ENCODE data around the gene TAMALIN. TPM values are rescaled to one million over a fixed set of nuclear protein-coding genes. Genes with fewer than 3 reads are reported as not detected.
A peak's percentile ranks its signal among the peaks of the same experiment; 100 is the strongest.

Gene TAMALIN
- total RNA-seq, 3 donors from 2014 or later (not counting 1 experiment from before 2014, with no cell fraction given), result 403 to 663 (median 424) TPM

DNA sequence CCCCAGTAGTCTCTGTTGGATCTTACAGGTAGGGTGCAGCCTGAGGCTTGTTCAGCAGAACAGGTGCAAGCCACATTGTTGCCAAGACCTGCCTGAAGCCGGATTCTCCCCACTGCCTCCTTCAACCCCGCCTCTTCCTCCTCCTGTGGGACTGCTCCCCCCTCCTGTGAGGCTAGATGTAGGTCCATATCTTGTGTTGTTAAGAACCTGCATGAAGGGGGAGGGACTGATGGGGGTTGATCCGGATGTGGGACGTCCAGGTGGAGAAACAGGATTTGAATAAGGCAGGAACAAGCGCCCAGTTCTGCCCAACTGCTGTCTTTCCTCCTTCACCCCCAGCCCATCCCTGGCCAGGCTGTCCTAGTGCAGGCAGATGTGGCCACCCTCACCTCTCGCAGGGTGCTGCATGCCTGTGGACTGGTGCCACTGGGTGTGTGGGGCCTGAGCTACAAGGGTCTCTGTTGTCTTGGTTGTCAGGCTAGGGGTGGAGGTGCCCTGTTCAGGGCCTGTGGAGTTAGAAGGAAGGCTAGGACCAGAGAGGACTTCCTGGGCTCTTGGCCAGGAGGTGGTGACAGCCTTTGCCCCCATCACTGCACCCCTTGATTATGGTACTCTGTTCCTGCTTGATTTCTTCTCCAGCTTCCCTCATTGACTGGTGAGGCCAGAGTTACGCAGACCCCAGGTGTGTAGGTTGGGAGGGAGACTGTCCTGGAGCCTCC lies 45.9 kb downstream of the TAMALIN start:
- Histone ChIP-seq H3K9me3 (ENCODE audit: control insufficient read depth, insufficient read depth, low read length) (no peaks in the 10 kb centered on the region), H3K4me3 (ENCODE audit: low read length) (no peak overlapping the region), H3K27ac (ENCODE audit: low read length) (peak overlapping the region; percentile 85), H3K36me3 (ENCODE audit: control insufficient read depth, insufficient read depth, low read length) (no peaks in the 10 kb centered on the region), H3K27me3 (ENCODE audit: control insufficient read depth, insufficient read depth, low read length) (no peaks in the 10 kb centered on the region), H3K4me1 (ENCODE audit: control insufficient read depth, insufficient read depth, low read length) (peaks cover 31% of the 10 kb centered on the region)
- intact Hi-C loops (cut with micrococcal nuclease), result no loop called here
- DNase-seq, result peak in 1 of 2 donors; percentile 69
- Mint-ChIP-seq H3K36me3 (no peaks in the 10 kb centered on the region), H3K9me3 (no peaks in the 10 kb centered on the region), H3K4me1 (peaks cover 31 to 33% of the 10 kb centered on the region in 2 donors), H3K27ac (peak overlapping the region; percentile 95 to 97), H3K4me3 (peak overlapping the region; percentile 96), H3K27me3 (ENCODE audit: low read depth in 2 of 2) (peaks cover 0 to 7% of the 10 kb centered on the region in 2 donors)
- no peak for ATAC-seq
- TF ChIP-seq, protein P1, sequence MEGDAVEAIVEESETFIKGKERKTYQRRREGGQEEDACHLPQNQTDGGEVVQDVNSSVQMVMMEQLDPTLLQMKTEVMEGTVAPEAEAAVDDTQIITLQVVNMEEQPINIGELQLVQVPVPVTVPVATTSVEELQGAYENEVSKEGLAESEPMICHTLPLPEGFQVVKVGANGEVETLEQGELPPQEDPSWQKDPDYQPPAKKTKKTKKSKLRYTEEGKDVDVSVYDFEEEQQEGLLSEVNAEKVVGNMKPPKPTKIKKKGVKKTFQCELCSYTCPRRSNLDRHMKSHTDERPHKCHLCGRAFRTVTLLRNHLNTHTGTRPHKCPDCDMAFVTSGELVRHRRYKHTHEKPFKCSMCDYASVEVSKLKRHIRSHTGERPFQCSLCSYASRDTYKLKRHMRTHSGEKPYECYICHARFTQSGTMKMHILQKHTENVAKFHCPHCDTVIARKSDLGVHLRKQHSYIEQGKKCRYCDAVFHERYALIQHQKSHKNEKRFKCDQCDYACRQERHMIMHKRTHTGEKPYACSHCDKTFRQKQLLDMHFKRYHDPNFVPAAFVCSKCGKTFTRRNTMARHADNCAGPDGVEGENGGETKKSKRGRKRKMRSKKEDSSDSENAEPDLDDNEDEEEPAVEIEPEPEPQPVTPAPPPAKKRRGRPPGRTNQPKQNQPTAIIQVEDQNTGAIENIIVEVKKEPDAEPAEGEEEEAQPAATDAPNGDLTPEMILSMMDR (IDR thresholded peaks at IDR 0.05), result no peak
- WGBS (ENCODE audit: insufficient coverage), result 84% methylated on average over 5 of the region's 7 CpGs

DNA sequence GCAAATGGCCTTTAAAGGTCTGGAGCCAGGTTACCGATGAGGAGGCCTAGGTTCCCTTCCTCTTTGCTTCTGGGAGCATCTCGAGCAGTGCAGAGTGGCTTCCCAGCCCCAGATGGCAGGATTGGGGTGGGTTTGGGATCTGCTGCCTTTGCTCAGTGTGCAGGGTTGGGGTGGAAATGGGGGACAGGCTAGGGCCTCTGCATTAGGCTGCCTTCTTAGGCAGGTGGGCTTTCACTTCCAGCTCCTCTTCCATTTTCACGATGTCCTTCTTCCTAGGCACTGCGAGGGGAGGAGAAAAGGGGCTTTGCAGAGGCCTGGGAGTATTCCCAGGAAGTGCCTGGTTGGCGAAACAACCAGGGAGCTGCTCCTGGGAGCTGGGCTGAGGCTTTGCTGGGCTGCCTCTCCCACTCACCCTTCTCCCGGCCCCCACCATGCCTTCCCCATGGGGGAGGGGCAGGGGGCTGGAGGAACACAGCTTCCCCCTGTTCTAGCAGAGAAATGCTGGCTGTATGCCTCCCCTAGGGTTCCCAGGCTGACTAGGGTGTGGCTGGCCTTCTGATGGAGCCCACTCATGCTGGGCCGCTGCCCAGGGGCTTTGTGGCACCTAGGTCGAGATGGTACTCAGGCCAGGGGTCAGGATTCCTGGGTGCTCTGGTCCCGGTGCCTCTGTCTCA lies 46.9 kb downstream of the TAMALIN start:
- Histone ChIP-seq H3K4me3 (ENCODE audit: low read length) (no peak overlapping the region), H3K27me3 (ENCODE audit: control insufficient read depth, insufficient read depth, low read length) (no peaks in the 10 kb centered on the region), H3K9me3 (ENCODE audit: control insufficient read depth, insufficient read depth, low read length) (no peaks in the 10 kb centered on the region), H3K36me3 (ENCODE audit: control insufficient read depth, insufficient read depth, low read length) (no peaks in the 10 kb centered on the region), H3K4me1 (ENCODE audit: control insufficient read depth, insufficient read depth, low read length) (peaks cover 31% of the 10 kb centered on the region), H3K27ac (ENCODE audit: low read length) (no peak overlapping the region)
- Mint-ChIP-seq H3K9me3 (no peaks in the 10 kb centered on the region), H3K4me1 (peaks cover 31 to 33% of the 10 kb centered on the region in 2 donors), H3K36me3 (no peaks in the 10 kb centered on the region), H3K27me3 (ENCODE audit: low read depth in 2 of 2) (peaks cover 0 to 7% of the 10 kb centered on the region in 2 donors), H3K27ac (peak overlapping the region; percentile 95 to 97), H3K4me3 (no peak overlapping the region)
- intact Hi-C loops (cut with micrococcal nuclease), result no loop called here
- TF ChIP-seq, protein P1 (IDR thresholded peaks at IDR 0.05), result no peak
- WGBS (ENCODE audit: insufficient coverage), result 93% methylated on average over 9 of the region's 9 CpGs
- ATAC-seq (no peak), DNase-seq (no peak)

DNA sequence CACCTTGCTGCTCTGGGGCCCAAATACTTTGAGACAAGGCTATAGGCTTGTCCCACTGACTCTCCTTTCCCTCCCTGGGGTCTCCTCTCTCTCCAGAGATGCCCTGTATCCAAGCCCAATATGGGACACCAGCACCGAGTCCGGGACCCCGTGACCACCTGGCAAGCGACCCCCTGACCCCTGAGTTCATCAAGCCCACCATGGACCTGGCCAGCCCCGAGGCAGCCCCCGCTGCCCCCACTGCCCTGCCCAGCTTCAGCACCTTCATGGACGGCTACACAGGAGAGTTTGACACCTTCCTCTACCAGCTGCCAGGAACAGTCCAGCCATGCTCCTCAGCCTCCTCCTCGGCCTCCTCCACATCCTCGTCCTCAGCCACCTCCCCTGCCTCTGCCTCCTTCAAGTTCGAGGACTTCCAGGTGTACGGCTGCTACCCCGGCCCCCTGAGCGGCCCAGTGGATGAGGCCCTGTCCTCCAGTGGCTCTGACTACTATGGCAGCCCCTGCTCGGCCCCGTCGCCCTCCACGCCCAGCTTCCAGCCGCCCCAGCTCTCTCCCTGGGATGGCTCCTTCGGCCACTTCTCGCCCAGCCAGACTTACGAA lies 47.6 kb downstream of the TAMALIN start:
- no peak overlapping the region for H3K4me3 ChIP-seq (ENCODE audit: low read length)
- no peak overlapping the region for H3K4me3 Mint-ChIP-seq

More for the DNA sequence above, 47.6 kb downstream of the TAMALIN start:
- no peak for DNase-seq
- H3K36me3 Mint-ChIP-seq, result no peaks in the 10 kb centered on the region
- Histone ChIP-seq H3K27ac (ENCODE audit: low read length) (no peak overlapping the region), H3K4me1 (ENCODE audit: control insufficient read depth, insufficient read depth, low read length) (peaks cover 31% of the 10 kb centered on the region), H3K36me3 (ENCODE audit: control insufficient read depth, insufficient read depth, low read length) (no peaks in the 10 kb centered on the region), H3K9me3 (ENCODE audit: control insufficient read depth, insufficient read depth, low read length) (no peaks in the 10 kb centered on the region), H3K27me3 (ENCODE audit: control insufficient read depth, insufficient read depth, low read length) (no peaks in the 10 kb centered on the region)
- H3K27me3 Mint-ChIP-seq (ENCODE audit: low read depth in 2 of 2), result peaks cover 0 to 4% of the 10 kb centered on the region in 2 donors
- 95% methylated on average over 21 of the region's 21 CpGs for WGBS (ENCODE audit: insufficient coverage)
- TF ChIP-seq, protein P1 (IDR thresholded peaks at IDR 0.05), result no peak
- peak overlapping the region; percentile 3 to 97 for H3K27ac Mint-ChIP-seq
- peaks cover 27 to 29% of the 10 kb centered on the region in 2 donors for H3K4me1 Mint-ChIP-seq
- intact Hi-C loops (cut with micrococcal nuclease), result no loop called here
- ATAC-seq, result no peak
- no peaks in the 10 kb centered on the region for H3K9me3 Mint-ChIP-seq
